ENCODE results near the gene TP53I11. TPM values are rescaled to one million over a fixed set of nuclear protein-coding genes. Genes with fewer than 3 reads are reported as not detected.

Gene TP53I11
- total RNA-seq, 2 experiments from 2014 or later: 0.67 to 1.4 TPM

GRCh38 chr11:44889266-44889665 is 61.4 kb downstream of the TP53I11 start:
- no peaks in the 10 kb centered on the region for H3K9me3 Mint-ChIP-seq
- no peak for DNase-seq
- peaks cover 3% of the 10 kb centered on the region for H3K27me3 Mint-ChIP-seq
- ChIA-PET POLR2A (no interaction called here), CTCF (no interaction called here)
- H3K4me3 Mint-ChIP-seq: no peak overlapping the region
- no peaks in the 10 kb centered on the region for H3K4me1 Mint-ChIP-seq
- no peaks in the 10 kb centered on the region for H3K36me3 Mint-ChIP-seq (ENCODE audit: low read depth)
- H3K27ac Mint-ChIP-seq: no peak overlapping the region

- no peak for DNase-seq
- H3K9me3 Mint-ChIP-seq: no peaks in the 10 kb centered on the region
- H3K27me3 Mint-ChIP-seq: peaks cover 3% of the 10 kb centered on the region
- no peak overlapping the region for H3K27ac Mint-ChIP-seq
- no peak overlapping the region for H3K4me3 Mint-ChIP-seq
- no peaks in the 10 kb centered on the region for H3K4me1 Mint-ChIP-seq
- H3K36me3 Mint-ChIP-seq (ENCODE audit: low read depth): no peaks in the 10 kb centered on the region
- POLR2A ChIA-PET: no interaction called here
- CTCF ChIA-PET: interaction anchor here (0.9 to 2.0 kb wide), 3 partner anchors 18 to 265 kb away, joined by 3 to 6 read pairs (median 5); no protein-coding TSS in a partner anchor
Observed at GRCh38 chr11:44887636-44888035, 63.0 kb downstream of the TP53I11 start.

GRCh38 chr11:44886790-44887140 is 63.9 kb downstream of the TP53I11 start:
- Mint-ChIP-seq H3K9me3 (no peaks in the 10 kb centered on the region), H3K27ac (no peak overlapping the region), H3K4me3 (no peak overlapping the region), H3K27me3 (peaks cover 3% of the 10 kb centered on the region), H3K36me3 (ENCODE audit: low read depth) (no peaks in the 10 kb centered on the region), H3K4me1 (no peaks in the 10 kb centered on the region)
- CTCF ChIA-PET: interaction anchor here (0.9 to 2.0 kb wide), 3 partner anchors 17 to 264 kb away, joined by 3 to 6 read pairs (median 5); no protein-coding TSS in a partner anchor
- POLR2A ChIA-PET: no interaction called here
- no peak for DNase-seq

GRCh38 chr11:44885919-44886789 is 64.5 kb downstream of the TP53I11 start:
- peaks cover 3% of the 10 kb centered on the region for H3K27me3 Mint-ChIP-seq
- no peaks in the 10 kb centered on the region for H3K4me1 Mint-ChIP-seq
- no peak for DNase-seq
- ChIA-PET CTCF (interaction anchor here (1.1 to 1.8 kb wide), 3 partner anchors 25 to 50 kb away, joined by 3 to 5 read pairs (median 3); no protein-coding TSS in a partner anchor), POLR2A (no interaction called here)
- no peaks in the 10 kb centered on the region for H3K9me3 Mint-ChIP-seq
- H3K36me3 Mint-ChIP-seq (ENCODE audit: low read depth): no peaks in the 10 kb centered on the region
- H3K27ac Mint-ChIP-seq: no peak overlapping the region
- H3K4me3 Mint-ChIP-seq: no peak overlapping the region

DNA sequence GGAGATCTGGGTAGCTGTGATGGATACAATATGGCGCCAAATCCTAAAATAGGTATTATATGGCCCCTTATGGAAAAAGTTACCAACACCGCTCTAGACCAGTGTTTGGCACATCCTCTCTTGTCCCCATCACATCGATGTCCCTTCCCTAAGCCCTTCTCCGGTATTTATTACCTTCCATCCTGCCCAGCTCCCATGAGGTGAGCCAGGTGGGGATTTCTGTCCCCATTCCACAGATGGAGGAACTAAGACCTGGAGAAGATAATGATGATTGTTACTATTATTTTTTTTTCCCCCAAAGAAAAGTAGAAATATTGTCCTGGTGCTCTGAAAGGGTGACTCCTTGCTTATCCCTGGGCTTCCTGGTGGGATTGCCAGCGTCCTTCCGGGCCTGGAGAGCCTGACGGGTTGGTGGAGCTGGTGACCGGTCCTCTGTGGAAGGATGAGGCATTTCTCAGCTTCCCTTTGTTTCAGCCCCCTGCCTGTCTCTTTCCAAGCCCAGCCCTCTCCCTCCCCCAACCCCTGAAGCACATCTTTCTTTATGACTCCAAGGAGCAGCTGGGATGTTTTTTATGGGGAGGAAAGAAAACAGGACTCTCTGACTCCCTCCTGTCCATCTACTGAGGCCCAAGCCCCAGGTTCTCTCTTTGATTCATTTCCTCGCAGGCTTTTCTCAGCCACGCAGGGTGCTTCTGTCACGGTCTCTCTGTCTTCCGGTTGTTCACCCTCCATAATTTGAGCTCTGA is 65.4 kb downstream of the TP53I11 start:
- ChIA-PET POLR2A (interaction anchor here (0.6 kb wide), 1 partner anchor 909 kb away, joined by 3 read pairs; no protein-coding TSS in a partner anchor), CTCF (interaction anchor here (0.8 to 1.3 kb wide), 4 partner anchors 9 to 193 kb away, joined by 3 read pairs; no protein-coding TSS in a partner anchor)
- Mint-ChIP-seq H3K36me3 (ENCODE audit: low read depth) (no peaks in the 10 kb centered on the region), H3K27me3 (peaks cover 3% of the 10 kb centered on the region), H3K4me3 (no peak overlapping the region), H3K4me1 (no peaks in the 10 kb centered on the region), H3K9me3 (no peaks in the 10 kb centered on the region), H3K27ac (no peak overlapping the region)
- DNase-seq: no peak

GRCh38 chr11:44884056-44884455 is 66.6 kb downstream of the TP53I11 start:
- H3K4me1 Mint-ChIP-seq: no peaks in the 10 kb centered on the region
- no peak for DNase-seq
- POLR2A ChIA-PET: no interaction called here
- no peaks in the 10 kb centered on the region for H3K9me3 Mint-ChIP-seq
- CTCF ChIA-PET: interaction anchor here (1.5 kb wide), 1 partner anchor 27 kb away, joined by 3 read pairs; no protein-coding TSS in a partner anchor
- H3K27me3 Mint-ChIP-seq: peaks cover 3% of the 10 kb centered on the region
- H3K27ac Mint-ChIP-seq: no peak overlapping the region
- H3K4me3 Mint-ChIP-seq: no peak overlapping the region
- H3K36me3 Mint-ChIP-seq (ENCODE audit: low read depth): no peaks in the 10 kb centered on the region

DNA sequence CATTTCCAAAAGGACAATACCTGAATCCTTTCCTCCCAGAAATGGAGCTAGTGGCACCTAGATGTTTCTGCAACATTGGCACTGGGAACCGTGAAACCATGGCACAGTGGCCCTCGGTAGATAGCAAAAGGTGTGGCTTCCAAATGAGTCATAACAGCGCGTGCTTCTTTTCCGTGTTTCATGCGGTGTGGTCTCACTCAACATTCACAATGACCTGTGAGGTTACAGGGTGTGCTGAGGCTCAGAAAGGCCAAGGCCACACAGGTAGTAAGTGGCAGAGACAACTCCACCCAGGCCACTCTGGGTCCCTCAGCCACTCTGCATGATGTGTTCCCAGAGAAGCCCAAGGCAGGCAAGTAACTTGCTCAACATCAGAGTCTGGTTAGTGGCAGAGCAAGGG is 67.4 kb downstream of the TP53I11 start:
- ChIA-PET POLR2A (no interaction called here), CTCF (interaction anchor here (1.5 kb wide), 1 partner anchor 28 kb away, joined by 3 read pairs; no protein-coding TSS in a partner anchor)
- Mint-ChIP-seq H3K27ac (no peak overlapping the region), H3K4me3 (no peak overlapping the region), H3K9me3 (no peaks in the 10 kb centered on the region), H3K27me3 (peaks cover 2% of the 10 kb centered on the region), H3K4me1 (no peaks in the 10 kb centered on the region), H3K36me3 (ENCODE audit: low read depth) (no peaks in the 10 kb centered on the region)
- no peak for DNase-seq

Other genes with a start within 250 kb of the TP53I11 start
- 10 to 100 TPM; 22.9 to 23.5 TPM for gene TSPAN18, start 223.9 kb downstream of the TP53I11 start, total RNA-seq
- gene PRDM11, start 195.8 kb upstream of the TP53I11 start, total RNA-seq: 1 to 10 TPM; 1.6 to 1.7 TPM